IPS DF 19.7 (cell line): ENCODE data around the gene EPS15.
"Not testable (repeated sequence)": the region's sequence is repeated elsewhere in the genome, so short reads cannot be mapped to it uniquely, and the experiment has no call there.

Experiments
- DNase-seq: peaks from one replicate; pipeline ENCODE4 v3.0.0-alpha.2; 2013; ENCODE audit warnings: low read depth, low spot score

Gene EPS15

DNA sequence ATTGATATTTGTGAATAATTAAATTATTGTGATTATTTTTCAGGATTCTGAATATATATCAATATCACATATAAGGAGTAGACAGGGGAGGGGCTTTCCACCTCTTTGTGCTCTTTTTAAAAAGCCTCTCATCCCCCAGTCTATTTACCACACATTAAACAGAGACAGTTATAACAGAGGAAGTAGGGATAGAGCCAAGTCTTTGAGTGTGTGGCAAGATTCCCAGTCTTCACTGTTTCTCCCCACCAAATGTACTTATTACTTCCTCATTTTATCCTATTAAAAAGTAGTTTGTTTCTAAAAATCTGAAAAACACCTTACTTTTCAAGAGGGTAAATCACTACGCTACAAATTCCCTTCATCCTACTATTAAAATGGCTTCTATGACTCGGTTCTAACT lies 46.7 kb downstream of the EPS15 start:
- no peak for DNase-seq

DNA sequence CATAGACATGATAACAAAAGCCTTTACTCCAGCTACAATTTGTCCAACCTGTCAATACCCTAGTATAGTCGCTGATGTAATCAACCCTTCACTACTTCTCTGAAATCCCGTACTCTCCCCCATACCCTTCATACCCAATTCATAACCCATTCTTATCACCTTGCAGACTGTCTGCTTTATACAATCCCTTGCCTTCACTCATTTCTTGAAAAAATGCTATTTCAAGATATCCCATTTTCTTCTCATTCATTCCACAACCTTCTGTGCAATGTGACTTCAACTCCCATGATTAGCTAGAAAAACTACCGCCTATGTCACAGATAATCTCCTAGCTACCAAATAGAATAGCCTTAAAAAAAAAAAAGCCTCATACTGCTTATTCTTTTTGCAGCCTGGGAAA lies 49.5 kb downstream of the EPS15 start:
- no peak for DNase-seq

DNA sequence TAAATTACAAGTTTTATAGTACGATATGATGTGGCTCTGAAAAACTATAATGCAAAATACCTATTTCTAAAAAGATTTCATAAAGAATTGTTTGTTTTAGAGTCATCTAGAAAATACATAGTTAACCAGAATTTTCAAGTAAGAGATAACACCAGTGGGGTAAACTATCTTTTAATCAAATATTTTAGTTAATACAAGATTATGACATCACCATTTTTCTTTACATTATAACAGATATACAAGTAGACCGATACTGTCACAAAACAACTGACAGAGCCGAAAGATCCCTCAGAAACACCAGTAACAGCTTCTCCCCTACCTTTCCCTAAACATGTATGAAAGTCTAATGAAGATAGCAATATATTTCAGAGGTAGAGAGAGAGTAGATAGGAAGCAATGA lies 54.2 kb downstream of the EPS15 start:
- DNase-seq: no peak

DNA sequence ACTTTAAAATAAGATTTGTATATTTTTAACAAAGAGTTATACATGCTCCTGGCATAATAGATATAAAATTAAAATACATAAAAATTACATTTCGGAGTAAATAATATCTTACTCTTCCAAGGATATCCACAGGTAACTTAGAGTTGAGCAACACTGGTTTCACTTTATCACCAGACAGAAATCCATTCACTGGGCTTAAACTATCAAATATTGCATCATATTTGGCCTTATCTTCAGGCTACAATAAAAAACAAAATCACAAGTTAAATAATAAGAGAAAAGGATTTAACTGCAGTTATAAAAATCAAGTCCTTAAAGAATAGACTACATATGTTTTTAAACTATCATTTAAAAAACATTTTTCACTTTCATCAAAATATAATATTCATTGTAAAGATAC lies 55.5 kb downstream of the EPS15 start:
- no peak for DNase-seq

DNA sequence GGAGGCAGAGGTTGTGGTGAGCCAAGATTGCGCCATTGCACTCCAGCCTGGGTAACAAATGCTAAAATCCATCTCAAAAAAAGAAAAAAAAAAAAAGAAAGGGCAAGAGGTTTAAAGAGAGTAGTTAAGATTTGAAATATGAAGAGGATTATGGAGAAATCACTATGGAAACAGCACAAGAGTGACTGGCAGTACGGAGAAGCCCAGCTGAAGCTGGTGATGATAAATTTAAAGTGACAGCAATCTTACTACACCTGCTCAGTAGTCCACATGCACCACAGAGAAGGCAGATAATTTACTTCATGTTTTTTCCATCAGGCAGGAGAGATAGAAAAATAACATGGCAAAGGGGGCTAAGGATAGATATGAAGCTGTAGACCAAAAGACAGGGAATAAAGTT lies 56.8 kb downstream of the EPS15 start:
- not testable (repeated sequence) for DNase-seq

DNA sequence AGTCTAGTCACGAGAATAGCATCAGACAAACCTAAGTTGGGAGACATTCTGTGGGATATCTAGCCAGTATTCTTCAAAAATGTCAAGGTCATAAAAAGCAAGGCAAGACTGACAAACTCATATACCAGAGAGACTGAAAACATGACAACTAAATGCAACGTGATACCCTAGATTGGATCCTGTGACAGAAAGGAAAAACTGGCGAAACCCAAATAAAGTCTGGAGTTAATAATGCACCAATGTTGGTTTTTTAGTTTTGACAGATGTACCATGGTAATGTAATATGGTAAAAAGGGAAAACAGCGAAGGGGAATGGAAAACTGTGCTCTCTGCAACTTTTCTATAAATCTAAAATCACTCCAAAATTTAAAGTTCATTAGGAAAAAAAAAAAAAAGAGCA lies 64.5 kb downstream of the EPS15 start:
- no peak for DNase-seq

DNA sequence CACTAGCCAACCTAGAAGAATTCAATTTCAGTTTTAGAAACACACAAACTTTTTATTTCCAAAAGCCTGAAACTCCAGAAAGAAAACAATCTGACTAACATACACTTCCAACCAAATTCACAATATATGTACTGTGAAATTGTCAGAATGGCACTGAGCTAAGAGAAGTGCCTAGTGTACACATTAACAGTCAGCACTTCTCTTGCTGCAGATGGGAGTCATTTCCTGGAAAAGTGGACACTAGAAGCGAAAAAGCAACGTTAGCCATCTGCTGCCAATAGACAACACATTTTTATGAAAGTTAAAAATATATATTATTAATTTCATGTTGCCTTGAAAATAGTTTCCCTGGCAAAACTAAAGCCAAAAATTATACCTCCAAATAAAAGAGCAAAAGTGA lies 66.1 kb downstream of the EPS15 start:
- DNase-seq: no peak

DNA sequence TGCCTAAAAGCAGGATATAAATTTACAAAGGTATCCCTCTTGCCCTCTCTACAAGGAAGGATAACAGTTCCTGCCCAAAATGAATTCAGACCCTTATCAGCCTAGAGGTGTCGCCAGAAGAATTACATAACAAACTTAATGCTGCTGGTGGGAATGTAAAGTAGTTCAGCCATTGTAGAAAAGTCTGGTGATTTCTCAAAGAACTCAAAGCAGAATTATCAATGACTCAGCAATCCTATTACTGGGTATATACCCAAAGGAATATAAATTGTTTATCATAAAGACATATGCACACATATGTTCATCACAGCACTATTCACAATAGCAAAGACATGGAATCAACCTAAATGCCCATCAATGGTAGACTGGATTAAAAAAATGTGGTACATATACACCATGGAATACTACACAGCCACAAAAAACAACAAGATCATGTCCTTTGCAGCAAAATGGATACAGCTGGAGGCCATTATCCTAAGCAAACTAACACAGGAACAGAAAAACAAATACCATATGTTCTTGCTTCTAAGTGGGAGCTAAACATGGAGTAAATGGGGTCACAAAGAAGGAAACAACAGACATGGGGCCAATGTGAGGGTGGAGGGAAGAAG lies 70.1 kb downstream of the EPS15 start:
- not testable (repeated sequence) for DNase-seq

DNA sequence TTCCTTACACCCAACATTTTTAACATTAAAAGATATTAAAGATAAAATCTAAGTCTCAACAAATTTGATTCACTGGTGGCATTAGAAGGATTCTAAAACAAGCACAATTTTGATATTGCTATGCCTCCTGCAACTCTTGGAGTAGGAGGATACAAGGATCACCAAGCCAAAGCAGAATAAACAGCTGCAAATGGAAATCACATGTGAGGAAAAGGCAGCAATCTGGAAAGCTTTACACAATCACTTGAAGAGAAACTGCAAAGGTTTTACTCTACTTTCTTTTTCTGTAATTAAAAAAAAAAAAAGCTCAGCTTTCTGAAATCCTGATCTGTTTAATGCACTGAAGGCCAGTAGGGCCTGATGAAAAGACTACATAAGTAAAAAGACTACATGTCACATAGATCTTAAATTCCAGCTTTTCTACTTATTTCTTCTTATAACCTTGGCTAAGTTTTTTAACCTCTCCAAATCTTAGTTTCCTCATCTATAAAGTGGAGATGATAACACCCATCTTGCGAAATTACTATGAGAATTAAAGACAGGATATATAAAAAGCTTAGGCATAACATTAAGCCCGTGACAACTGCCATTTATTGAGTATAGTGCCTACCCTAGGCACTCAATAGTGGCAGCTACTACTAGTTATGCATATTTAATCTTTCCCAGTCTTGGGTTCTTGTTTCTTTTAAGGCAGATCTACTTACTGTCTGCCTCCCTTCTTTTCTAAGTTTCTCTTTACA lies 73.5 kb downstream of the EPS15 start:
- DNase-seq: no peak

DNA sequence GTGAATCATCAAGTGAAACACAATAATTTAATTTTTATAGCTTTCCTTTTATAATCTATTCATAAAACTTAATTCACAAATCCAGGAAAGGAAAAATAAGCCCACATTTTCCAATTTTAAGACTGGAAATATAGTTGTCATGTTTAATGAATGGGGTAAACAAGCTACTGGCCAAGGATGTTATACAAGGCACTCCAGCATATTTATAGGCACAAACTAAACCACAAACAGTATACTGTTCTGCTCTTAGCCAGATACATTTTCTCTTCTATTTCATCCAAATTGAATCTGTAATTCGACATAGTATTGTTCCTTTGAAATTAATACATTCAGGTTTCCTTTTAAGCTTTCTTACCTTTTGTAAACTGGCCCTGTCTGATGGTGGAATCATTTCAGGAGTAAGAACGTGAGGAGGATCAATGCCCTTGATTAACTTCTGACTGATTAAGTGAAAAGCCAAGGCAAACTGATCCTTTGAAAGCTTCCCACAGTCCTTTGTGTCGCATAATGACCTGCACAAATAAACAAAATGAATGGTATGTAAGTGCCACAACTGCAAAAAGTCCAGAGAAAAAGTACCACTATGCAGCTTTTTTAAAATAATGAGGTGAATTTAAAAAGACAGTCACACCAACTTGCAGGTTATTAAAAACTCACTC lies 74.4 kb downstream of the EPS15 start:
- no peak for DNase-seq

DNA sequence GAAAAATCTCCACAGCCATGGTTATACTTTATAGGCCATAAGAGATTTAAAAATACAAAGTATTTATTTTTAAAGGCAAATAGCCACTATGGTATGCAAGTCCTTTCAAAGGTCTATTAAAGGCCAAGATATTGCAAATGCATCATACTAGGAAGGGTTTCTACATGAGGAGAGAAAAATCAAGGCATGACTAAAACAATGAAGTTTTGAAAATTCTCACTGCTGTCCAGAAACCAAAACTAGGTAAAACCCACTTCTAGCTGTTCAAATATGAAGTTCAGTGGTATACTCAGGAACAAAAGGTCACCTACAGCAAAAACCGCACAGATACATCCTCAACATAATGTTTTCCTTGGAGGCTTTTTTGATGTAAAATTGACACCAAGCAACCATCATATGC lies 75.0 kb downstream of the EPS15 start:
- no peak for DNase-seq

DNA sequence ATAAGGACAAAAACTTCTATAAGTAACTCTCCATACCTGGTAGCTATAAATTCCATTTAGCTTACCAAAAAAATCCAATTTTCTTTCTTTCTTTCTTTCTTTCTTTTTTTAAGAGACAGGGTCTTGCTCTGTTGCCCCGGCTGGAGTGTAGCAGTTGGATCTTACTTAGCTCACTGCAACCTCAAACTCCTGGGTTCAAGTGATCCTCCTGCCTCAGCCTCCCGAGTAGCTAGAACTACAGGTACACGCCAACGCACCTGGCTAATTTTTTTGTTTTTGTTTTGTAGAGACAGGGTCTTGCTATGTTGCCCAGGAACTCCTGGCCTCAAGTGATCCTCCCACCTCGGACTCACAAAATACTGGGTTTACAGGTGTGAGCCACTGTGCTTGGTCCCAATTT lies 75.5 kb downstream of the EPS15 start:
- DNase-seq: no peak

DNA sequence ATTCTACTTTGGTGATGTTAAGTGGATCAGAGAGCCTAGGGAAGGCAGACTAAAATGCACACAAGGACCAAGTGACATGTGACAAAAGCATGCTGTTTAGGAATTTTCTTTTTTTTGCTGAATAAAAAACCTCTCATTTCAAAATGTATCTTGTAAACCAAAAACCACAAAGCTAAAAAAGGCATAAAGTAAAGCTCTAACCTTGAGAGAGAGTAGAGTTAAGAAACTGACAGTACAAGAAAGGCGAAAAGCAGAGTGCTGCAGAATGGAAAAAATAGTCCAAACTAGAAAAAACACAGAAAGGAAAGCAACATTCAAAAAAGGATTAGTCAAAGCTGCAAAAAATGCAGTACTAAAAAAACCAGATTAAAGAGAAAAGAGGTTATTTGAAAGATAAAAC lies 76.5 kb downstream of the EPS15 start:
- no peak for DNase-seq

DNA sequence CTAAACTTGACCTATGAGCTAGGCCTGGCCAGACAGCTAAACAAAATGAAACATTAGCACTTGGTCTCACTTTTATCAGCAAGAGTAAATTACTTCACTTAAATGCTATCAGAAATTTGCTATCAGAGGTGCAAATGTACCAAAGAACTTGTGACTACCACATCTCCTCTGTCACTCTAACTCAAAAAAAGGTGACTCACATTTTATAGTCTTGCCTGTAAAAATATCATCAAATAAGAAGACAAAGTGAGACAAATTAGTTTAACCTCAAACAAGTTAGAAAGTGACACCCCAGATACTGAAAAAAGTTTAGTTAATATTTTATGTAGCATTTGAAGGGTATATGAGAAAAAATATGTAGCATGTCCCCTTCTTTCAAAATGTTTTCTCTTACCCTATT lies 76.9 kb downstream of the EPS15 start:
- no peak for DNase-seq

DNA sequence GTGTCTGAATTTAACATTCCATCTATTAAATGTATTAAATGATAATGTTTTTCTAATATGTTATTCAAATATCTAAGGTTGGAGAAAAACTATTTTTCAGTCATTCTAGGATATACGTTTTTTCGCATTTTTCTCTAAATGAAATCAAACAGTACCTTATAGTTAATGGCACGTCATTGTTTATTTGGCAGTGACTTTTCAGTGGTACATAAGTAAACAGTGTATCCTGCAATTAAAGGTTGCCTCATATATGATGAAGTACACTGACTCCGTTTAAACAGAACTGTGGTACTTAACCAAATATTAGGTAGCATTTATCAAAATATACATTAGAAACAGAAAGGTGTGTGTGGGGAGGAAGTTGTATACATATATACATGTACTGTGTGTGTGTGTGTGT lies 79.2 kb downstream of the EPS15 start:
- DNase-seq: no peak

DNA sequence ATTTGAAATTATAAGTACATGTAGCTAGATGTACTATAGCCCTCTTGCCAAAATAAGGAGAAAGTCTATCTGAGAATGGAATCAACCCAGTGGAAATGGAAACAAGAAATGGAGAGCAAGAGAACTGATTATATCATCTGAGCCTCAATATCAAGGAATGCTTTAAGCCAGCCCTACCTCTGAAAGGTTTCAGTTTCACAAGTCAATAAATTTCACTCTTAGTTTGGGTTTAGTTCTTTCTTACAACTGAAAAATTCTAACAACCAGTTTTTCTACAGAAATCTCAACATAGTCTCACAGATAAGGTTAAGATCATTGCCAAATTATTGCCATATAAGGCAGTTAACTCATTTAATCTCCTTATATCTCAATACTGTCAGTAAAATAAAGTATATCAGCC lies 80.0 kb downstream of the EPS15 start:
- DNase-seq: no peak

DNA sequence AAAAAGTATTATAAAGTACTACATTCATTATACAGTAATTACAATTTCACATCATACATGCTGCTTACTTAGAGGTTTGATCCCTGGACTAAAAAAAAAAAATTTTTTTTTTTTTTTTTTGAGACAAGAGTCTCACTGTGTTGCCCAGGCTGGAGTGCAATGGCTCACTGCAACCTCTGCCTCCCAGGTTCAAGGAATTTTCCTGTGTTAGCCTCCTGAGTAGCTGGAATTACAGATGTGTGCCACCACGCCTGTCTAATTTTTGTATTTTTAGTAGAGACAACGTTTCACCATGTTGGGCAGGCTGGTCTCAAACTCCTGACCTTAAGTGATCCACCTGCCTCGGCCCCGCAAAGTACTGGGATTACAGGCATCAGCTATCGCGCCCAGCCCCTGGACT lies 81.7 kb downstream of the EPS15 start:
- DNase-seq: not testable (repeated sequence)

DNA sequence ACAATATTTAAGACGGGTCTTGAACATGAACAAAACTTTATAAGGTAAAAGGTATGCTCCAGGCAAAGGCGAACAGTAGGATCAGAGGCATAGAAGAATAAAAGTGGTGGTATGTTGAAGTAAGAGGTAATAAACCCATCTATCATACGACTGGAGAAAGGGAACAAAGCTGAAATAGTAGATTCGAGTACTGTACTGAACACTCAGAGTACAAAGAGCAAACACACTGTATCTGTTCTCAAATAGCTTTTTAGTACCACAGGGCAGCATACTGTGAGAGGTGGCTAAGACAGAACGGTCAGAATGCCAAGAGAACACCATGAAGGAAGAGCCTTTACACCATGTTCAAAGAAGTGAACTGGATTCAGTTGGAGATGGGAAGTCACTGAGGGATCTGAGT lies 83.2 kb downstream of the EPS15 start:
- DNase-seq: no peak

DNA sequence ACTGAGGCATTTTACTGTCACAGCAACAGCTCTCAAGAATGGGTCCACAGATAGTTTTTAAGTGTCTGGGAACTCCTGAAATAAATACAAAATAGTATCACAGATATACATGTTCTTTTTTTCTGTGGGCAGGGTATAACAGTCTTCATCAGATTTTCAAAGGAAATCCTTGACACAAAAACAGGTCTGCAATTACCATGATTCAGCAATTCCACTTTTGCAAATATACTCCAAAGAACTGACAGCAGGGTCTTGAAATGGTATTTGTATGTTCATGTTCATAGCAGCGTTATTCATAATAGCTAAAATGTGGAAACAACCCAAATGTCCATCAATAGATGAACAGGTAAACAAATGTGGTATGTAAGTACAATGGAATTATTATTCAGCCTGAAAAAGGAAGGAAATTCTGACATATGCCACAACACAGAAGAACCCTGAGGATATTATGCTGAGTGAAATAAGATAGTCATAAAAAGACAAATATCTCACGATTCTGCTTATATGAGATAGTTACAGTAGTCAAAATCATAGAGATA lies 85.0 kb downstream of the EPS15 start:
- no peak for DNase-seq

DNA sequence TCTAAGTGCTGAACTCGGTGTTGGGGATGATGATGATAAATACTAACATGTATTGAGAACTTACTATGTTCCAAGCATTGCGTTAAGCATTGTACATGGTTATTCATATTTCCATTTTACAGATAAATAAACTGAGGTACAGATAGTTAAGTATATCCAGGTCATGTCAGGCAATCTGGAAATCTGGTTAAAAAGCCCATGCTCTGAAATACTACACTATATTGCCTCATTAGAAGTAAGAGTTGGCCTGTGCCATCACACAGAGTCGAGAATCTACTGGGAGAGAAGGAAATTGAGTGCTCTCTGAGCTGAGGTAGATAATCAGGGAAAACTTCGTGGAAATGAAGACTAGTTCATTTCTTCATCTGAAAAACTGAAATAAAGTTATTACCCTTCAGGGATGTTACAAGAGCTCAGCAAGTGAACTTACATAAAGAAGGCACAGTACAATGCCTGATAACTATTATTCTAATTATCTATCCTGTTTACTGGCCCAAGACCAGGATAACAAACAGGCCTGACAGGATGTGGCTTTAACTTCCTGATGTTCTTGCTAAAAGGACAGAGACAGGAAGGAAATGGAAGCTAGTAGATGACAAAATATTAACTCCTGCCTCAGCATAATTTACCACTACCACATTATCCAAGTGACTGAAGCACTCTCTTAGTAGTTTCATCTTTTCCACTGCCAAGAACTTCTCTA lies 85.6 kb downstream of the EPS15 start:
- no peak for DNase-seq

DNA sequence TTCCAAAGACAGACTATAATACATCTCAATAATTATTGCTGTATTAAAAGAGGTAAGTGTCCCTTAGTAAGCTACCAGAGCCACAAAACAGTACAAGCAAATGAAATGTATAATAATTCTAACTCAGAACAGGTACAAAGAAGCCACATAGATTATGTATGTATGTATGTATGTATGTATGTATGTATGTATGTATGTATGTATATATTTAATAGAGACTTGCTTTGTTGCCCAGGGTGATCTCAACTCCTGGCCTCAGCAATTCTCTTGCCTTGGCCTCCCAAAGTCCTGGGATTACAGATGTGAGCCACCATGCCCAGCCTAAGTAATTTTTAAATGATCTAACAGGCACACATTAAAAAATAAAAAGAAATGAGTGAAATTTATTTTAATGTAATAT lies 86.9 kb downstream of the EPS15 start:
- DNase-seq: no peak

DNA sequence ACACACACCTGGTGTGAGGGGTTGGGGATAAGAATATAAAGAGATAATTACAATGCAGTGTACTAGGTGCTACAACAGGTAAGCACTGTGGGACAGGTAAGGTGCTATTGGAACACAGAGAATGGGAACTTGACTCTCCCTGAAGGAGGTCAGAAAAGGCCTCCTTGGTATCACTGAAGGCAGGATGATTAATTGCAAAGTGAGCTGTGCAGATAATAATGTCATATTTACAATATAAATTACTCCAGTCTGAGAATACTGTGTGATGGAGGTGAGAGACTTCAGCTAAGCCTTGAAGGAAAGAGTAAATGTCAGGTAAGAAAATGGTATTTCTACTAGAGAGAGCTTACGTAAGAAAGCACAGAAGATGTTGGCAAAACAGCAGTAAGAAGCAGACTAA lies 91.6 kb downstream of the EPS15 start:
- DNase-seq: no peak
